ENCODE results near the gene GNG5. TPM values are rescaled to one million over a fixed set of nuclear protein-coding genes. Genes with fewer than 3 reads are reported as not detected.

Gene GNG5
- total RNA-seq, 1 experiment from 2014 or later: 193 TPM

DNA sequence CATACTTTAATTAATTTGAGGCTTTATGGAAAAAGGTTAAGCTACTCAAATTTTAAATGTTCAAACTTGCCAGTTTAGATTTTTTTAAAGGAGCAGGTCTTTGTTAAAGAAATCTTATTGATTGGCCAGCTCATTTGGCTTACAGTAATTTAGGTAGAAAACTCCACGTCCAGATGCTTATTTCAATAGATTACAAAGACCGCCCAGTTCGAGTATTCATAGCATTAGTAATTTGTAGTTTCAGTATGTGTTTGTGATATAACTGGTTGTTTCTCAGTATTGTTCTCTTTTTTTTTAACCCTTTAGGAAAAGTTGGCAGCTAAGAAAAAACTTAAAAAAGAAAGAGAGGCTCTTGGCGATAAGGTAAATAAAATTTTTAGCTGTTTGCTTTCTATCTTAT lies 25.7 kb downstream of the GNG5 start (continued):
- TF ChIP-seq POLR2AphosphoS5 (IDR thresholded peaks at IDR 0.05; ENCODE audit: low read depth, low read length) (no peak), SRF (IDR thresholded peaks at IDR 0.05; ENCODE audit: low read depth) (no peak)

GRCh38 chr1:84479998-84480397 lies 26.4 kb downstream of the GNG5 start:
- TF ChIP-seq CEBPB (IDR thresholded peaks at IDR 0.05; ENCODE audit: low read depth) (no peak), ZNF274 (IDR thresholded peaks at IDR 0.05; ENCODE audit: low read depth, low read length) (no peak), CTCF (IDR thresholded peaks at IDR 0.05 in 2 of 3, conservative IDR thresholded peaks at IDR 0.05 in 1 of 3; ENCODE audit: borderline replicate concordance in 1 of 3, insufficient read depth in 1 of 3, low read depth in 2 of 3, low read length in 2 of 3) (no peak), POLR2AphosphoS5 (IDR thresholded peaks at IDR 0.05; ENCODE audit: low read depth, low read length) (no peak), EZH2 (IDR thresholded peaks at IDR 0.05) (no peak), EZH2phosphoT487 (IDR thresholded peaks at IDR 0.05; ENCODE audit: borderline replicate concordance) (no peak), POLR2A (IDR thresholded peaks at IDR 0.05; ENCODE audit: borderline replicate concordance, extremely low read depth, insufficient read depth, insufficient read length) (no peak), SRF (IDR thresholded peaks at IDR 0.05; ENCODE audit: low read depth) (no peak), RAD21 (IDR thresholded peaks at IDR 0.05; ENCODE audit: low read depth) (no peak), TCF7L2 (IDR thresholded peaks at IDR 0.05; ENCODE audit: borderline replicate concordance, extremely low read depth, insufficient read depth, insufficient read length) (no peak), JUND (IDR thresholded peaks at IDR 0.05) (no peak), ZFX (IDR thresholded peaks at IDR 0.05) (no peak), FOSL1 (IDR thresholded peaks at IDR 0.05; ENCODE audit: low read depth) (no peak), CBX3 (IDR thresholded peaks at IDR 0.05; ENCODE audit: low read depth) (no peak)
- TF ChIP-seq, protein P1, sequence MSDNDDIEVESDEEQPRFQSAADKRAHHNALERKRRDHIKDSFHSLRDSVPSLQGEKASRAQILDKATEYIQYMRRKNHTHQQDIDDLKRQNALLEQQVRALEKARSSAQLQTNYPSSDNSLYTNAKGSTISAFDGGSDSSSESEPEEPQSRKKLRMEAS (IDR thresholded peaks at IDR 0.05): no peak
- TF ChIP-seq, protein P2, sequence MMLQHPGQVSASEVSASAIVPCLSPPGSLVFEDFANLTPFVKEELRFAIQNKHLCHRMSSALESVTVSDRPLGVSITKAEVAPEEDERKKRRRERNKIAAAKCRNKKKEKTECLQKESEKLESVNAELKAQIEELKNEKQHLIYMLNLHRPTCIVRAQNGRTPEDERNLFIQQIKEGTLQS (IDR thresholded peaks at IDR 0.05): no peak
- TF ChIP-seq, protein P3, sequence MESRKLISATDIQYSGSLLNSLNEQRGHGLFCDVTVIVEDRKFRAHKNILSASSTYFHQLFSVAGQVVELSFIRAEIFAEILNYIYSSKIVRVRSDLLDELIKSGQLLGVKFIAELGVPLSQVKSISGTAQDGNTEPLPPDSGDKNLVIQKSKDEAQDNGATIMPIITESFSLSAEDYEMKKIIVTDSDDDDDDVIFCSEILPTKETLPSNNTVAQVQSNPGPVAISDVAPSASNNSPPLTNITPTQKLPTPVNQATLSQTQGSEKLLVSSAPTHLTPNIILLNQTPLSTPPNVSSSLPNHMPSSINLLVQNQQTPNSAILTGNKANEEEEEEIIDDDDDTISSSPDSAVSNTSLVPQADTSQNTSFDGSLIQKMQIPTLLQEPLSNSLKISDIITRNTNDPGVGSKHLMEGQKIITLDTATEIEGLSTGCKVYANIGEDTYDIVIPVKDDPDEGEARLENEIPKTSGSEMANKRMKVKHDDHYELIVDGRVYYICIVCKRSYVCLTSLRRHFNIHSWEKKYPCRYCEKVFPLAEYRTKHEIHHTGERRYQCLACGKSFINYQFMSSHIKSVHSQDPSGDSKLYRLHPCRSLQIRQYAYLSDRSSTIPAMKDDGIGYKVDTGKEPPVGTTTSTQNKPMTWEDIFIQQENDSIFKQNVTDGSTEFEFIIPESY (IDR thresholded peaks at IDR 0.05; ENCODE audit: extremely low read depth, insufficient replicate concordance, low read length): no peak
- TF ChIP-seq, protein P4, sequence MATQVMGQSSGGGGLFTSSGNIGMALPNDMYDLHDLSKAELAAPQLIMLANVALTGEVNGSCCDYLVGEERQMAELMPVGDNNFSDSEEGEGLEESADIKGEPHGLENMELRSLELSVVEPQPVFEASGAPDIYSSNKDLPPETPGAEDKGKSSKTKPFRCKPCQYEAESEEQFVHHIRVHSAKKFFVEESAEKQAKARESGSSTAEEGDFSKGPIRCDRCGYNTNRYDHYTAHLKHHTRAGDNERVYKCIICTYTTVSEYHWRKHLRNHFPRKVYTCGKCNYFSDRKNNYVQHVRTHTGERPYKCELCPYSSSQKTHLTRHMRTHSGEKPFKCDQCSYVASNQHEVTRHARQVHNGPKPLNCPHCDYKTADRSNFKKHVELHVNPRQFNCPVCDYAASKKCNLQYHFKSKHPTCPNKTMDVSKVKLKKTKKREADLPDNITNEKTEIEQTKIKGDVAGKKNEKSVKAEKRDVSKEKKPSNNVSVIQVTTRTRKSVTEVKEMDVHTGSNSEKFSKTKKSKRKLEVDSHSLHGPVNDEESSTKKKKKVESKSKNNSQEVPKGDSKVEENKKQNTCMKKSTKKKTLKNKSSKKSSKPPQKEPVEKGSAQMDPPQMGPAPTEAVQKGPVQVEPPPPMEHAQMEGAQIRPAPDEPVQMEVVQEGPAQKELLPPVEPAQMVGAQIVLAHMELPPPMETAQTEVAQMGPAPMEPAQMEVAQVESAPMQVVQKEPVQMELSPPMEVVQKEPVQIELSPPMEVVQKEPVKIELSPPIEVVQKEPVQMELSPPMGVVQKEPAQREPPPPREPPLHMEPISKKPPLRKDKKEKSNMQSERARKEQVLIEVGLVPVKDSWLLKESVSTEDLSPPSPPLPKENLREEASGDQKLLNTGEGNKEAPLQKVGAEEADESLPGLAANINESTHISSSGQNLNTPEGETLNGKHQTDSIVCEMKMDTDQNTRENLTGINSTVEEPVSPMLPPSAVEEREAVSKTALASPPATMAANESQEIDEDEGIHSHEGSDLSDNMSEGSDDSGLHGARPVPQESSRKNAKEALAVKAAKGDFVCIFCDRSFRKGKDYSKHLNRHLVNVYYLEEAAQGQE (IDR thresholded peaks at IDR 0.05; ENCODE audit: low read depth): no peak
- H3K4me2 ChIP-seq (ENCODE audit: low read length): peak overlapping the region; percentile 89
- H2AFZ ChIP-seq (ENCODE audit: low read depth, low read length, poor library complexity, severe bottlenecking): no peak overlapping the region
- ATAC-seq: no peak
- no peaks in the 10 kb centered on the region for H4K20me1 ChIP-seq (ENCODE audit: insufficient read depth)
- ChIA-PET CTCF (no interaction called here), POLR2A (interaction anchor here (1.0 to 1.3 kb wide), 2 partner anchors 15 to 336 kb away, joined by 3 read pairs; partner anchors contain the start of gene PRKACB), RAD21 (ENCODE audit: low non-redundant PET in 1 of 2, low total read pairs in 2 of 2, uncharacterized antibody in 2 of 2, unreplicated experiment in 2 of 2) (no interaction called here)
- peak overlapping the region; percentile 86 for H3K9ac ChIP-seq (ENCODE audit: low read length)
- no peaks in the 10 kb centered on the region for H3K27me3 ChIP-seq (ENCODE audit: insufficient read depth, low read length)
- intact Hi-C loops (cut with micrococcal nuclease): no loop called here
- no peaks in the 10 kb centered on the region for H3K9me3 ChIP-seq (ENCODE audit: control insufficient read depth in 1 of 2, insufficient read depth in 1 of 2, low read depth in 1 of 2, low read length in 2 of 2)
- H3K9me2 ChIP-seq (ENCODE audit: insufficient read depth): no peaks in the 10 kb centered on the region
- peak overlapping the region; percentile 74 for H3K27ac ChIP-seq (ENCODE audit: low read depth, low read length)
- H3K79me2 ChIP-seq (ENCODE audit: insufficient read depth, low read length): peaks cover 63% of the 10 kb centered on the region
- peaks cover 24 to 36% of the 10 kb centered on the region in 2 experiments; a peak in 3 of 4 replicates for H3K36me3 ChIP-seq (ENCODE audit: control insufficient read depth in 1 of 2, insufficient read depth in 2 of 2, low read length in 2 of 2)
- no peak for DNase-seq (ENCODE audit: low read depth, low spot score)
- H3K4me1 ChIP-seq (ENCODE audit: control insufficient read depth in 1 of 2, insufficient read depth in 2 of 2, low read length in 2 of 2): peaks cover 7 to 17% of the 10 kb centered on the region in 2 experiments; a peak in 3 of 4 replicates
- no TSS peak for BruUV-seq (replicated peaks)
- peak overlapping the region; percentile 88 for H3K4me3 ChIP-seq (replicated peaks in 1 of 2; ENCODE audit: low read depth in 1 of 2, low read length in 2 of 2)
